Measurements from ENCODE around the gene TSPYL1. TPM values are rescaled to one million over a fixed set of nuclear protein-coding genes. Genes with fewer than 3 reads are reported as not detected.

The TSPYL1 gene
- total RNA-seq, 4 donors from 2014 or later, result 87.6 to 169 (median 123) TPM

DNA sequence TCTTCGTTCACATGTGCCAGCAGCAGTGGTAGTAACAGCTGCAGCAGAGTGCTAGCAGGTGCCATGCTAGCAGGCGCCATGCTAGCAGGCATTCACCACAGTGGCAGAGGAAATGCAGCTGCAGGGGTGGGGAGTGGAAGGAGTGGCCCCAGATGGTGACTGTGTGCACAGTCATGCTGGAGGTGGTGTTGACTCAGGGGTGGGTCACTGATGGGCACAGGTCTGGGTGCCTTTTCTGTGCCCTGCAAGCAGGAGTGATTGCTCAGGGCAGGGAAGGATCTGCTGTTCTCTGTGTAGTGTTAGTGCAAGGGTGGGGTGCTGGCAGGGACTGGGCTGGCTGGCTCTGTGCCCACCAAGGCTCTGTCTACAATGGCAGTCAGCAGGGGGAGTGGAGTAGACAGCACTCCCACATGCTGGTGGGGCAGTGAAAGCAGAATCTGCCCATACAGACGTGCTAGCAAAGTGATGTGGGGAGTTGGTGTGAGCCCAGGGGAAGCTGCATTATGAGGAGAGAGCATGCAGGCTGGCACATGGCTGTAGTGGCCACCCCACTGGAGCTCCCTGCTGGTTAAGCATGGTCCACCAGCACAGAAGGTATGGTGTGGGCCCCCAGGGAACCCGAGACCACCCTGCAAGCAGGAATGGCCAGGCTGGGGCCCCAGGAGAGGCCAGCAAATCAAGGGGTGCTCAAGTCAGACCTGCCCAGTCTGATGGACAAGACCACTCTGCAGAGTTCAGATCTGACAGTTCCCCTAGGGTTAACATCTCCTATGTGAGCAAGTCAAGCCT, 14.5 kb downstream of the TSPYL1 start:
- H3K4me1 ChIP-seq, result no peaks in the 10 kb centered on the region
- no peak for TF ChIP-seq POLR2A (IDR thresholded peaks at IDR 0.05)
- TF ChIP-seq, protein P1, sequence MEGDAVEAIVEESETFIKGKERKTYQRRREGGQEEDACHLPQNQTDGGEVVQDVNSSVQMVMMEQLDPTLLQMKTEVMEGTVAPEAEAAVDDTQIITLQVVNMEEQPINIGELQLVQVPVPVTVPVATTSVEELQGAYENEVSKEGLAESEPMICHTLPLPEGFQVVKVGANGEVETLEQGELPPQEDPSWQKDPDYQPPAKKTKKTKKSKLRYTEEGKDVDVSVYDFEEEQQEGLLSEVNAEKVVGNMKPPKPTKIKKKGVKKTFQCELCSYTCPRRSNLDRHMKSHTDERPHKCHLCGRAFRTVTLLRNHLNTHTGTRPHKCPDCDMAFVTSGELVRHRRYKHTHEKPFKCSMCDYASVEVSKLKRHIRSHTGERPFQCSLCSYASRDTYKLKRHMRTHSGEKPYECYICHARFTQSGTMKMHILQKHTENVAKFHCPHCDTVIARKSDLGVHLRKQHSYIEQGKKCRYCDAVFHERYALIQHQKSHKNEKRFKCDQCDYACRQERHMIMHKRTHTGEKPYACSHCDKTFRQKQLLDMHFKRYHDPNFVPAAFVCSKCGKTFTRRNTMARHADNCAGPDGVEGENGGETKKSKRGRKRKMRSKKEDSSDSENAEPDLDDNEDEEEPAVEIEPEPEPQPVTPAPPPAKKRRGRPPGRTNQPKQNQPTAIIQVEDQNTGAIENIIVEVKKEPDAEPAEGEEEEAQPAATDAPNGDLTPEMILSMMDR (IDR thresholded peaks at IDR 0.05), result no peak
- H3K27me3 ChIP-seq, result no peaks in the 10 kb centered on the region
- H3K9me3 ChIP-seq, result no peaks in the 10 kb centered on the region
- no peak overlapping the region for H3K4me3 ChIP-seq (replicated peaks in 1 of 3)
- H3K27ac ChIP-seq, result no peak overlapping the region
- H3K36me3 ChIP-seq, result no peaks in the 10 kb centered on the region
- 90 to 100% methylated on average over 2 to 4 of the region's 4 CpGs for WGBS, 2 donors
- DNase-seq, result no peak
- intact Hi-C loops (cut with DNase I), result no loop called here

DNA sequence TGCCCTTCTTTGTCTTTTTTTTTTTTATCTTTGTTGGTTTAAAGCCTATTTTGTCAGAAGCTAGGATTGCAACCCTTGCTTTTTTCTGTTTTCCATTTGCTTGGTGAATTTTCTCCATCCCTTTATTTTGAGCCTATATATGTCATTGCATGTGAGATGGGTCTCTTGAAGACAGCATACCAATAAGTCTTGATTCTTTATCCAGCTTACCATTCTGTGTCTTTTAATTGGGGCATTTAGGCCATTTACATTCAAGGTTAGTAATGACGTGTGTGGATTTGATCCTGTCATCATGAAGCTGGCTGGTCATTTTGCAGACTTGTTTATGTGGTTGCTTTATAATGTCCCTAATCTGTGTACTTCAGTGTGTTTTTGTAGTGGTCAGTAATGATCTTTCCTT, 16.4 kb downstream of the TSPYL1 start:
- H3K4me1 ChIP-seq, result no peaks in the 10 kb centered on the region
- WGBS, 2 donors, result 97 to 100% methylated on average over 1 of the region's 1 CpG

DNA sequence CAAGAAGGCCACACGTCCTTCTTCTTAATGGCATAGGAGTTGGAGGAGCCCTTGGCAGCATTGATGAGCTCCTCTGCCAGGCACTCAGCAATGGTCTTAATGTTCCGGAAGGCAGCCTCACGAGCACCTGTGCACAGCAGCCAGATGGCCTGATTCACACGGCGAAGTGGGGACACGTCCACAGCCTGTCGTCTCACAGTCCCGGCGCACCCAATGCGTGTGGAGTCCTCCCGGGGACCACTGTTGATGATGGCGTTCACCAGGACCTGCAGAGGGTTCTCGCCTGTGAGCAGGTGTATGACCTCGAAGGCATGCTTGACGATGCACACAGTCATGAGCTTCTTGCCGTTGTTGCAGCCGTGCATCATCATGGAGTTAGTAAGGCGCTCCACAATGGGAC, 21.2 kb downstream of the TSPYL1 start:
- TF ChIP-seq, protein P1 (IDR thresholded peaks at IDR 0.05), result no peak
- no peak for TF ChIP-seq POLR2A (IDR thresholded peaks at IDR 0.05)
- intact Hi-C loops (cut with DNase I), result no loop called here
- H3K36me3 ChIP-seq, result no peaks in the 10 kb centered on the region
- 95 to 98% methylated on average over 16 to 18 of the region's 18 CpGs for WGBS, 2 donors
- no peak overlapping the region for H3K4me3 ChIP-seq (replicated peaks in 1 of 3)
- H3K27me3 ChIP-seq, result no peaks in the 10 kb centered on the region
- no peak for DNase-seq
- H3K27ac ChIP-seq, result no peak overlapping the region
- H3K4me1 ChIP-seq, result peaks cover 9 to 10% of the 10 kb centered on the region in 2 donors
- no peaks in the 10 kb centered on the region for H3K9me3 ChIP-seq

More for the DNA sequence above, 16.4 kb downstream of the TSPYL1 start:
- H3K4me3 ChIP-seq (replicated peaks in 1 of 3), result no peak overlapping the region
- intact Hi-C loops (cut with DNase I), result no loop called here
- H3K9me3 ChIP-seq, result no peaks in the 10 kb centered on the region
- H3K27me3 ChIP-seq, result no peaks in the 10 kb centered on the region
- no peak overlapping the region for H3K27ac ChIP-seq
- TF ChIP-seq, protein P1 (IDR thresholded peaks at IDR 0.05), result no peak
- TF ChIP-seq POLR2A (IDR thresholded peaks at IDR 0.05), result no peak
- no peak for DNase-seq
- H3K36me3 ChIP-seq, result no peaks in the 10 kb centered on the region

DNA sequence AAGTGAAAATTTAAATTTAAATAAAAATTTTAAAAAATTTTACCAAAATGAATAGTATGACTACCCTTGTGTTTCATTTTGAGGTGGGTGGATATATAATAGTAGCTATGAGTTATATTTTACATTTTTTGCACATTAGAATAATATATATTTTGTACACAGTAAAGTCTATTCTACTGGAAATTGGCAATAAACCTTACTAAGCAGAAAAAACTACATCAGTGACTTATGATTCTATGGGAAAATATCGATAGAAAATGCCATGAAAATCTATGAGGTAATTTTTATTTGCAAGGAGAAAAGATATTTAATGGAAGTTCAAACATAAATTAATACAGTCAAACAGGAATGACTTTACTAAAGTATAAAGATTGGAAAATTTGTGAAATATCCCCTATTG, 23.0 kb downstream of the TSPYL1 start:
- intact Hi-C loops (cut with DNase I), result no loop called here
- H3K27me3 ChIP-seq, result no peaks in the 10 kb centered on the region
- DNase-seq, result no peak
- no peak for TF ChIP-seq POLR2A (IDR thresholded peaks at IDR 0.05)
- TF ChIP-seq, protein P1 (IDR thresholded peaks at IDR 0.05), result no peak
- no peaks in the 10 kb centered on the region for H3K36me3 ChIP-seq
- no peak overlapping the region for H3K4me3 ChIP-seq (replicated peaks in 1 of 3)
- H3K27ac ChIP-seq, result no peak overlapping the region
- peaks cover 25 to 26% of the 10 kb centered on the region in 2 donors for H3K4me1 ChIP-seq
- H3K9me3 ChIP-seq, result no peaks in the 10 kb centered on the region
- WGBS, 2 donors, result 92 to 97% methylated on average over 1 of the region's 1 CpG

DNA sequence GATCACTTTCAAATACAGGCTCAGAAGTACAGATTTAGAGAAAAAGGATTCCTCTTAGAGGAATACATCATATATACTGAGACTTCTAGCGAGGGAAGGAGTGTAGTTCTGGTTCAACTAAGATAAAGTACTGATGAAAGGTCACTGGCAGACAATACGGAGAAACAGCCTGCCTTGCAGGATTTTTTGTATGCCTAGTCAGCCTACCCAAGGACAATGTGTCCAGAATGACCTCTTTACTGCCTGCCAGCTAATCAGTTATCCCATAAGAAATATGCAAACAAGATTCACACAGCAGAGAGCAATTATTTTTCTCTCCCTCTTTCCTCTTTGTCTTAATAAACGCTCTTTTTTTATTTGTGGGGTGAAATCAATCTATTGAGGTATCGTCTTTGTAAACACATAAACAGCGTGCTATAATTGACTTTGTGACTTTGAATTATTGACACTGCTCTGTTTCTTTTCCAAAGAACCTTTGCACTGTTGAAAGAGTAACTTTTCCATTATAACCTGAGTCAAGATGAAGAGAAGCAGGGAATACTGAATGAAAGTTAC, 24.4 kb downstream of the TSPYL1 start:
- Histone ChIP-seq H3K4me1 (peaks cover 34 to 39% of the 10 kb centered on the region in 2 donors), H3K27me3 (no peaks in the 10 kb centered on the region), H3K36me3 (no peaks in the 10 kb centered on the region), H3K27ac (peak overlapping the region in 1 of 3 donors; percentile 94), H3K4me3 (replicated peaks in 1 of 3) (no peak overlapping the region), H3K9me3 (no peaks in the 10 kb centered on the region)
- intact Hi-C loops (cut with DNase I), result no loop called here
- TF ChIP-seq, protein P1 (IDR thresholded peaks at IDR 0.05), result no peak
- TF ChIP-seq POLR2A (IDR thresholded peaks at IDR 0.05), result no peak
- 52 to 54% methylated on average over 5 of the region's 5 CpGs for WGBS, 2 donors
- DNase-seq, result no peak

Data from thyroid gland (tissue), 4 donors.